Heart right ventricle (tissue), 16 donors: ENCODE data around the gene CEP120. TPM values are rescaled to one million over a fixed set of nuclear protein-coding genes. Genes with fewer than 3 reads are reported as not detected.
"Not testable (repeated sequence)": the region's sequence is repeated elsewhere in the genome, so short reads cannot be mapped to it uniquely, and the experiment has no call there.

Experiments used
- ATAC-seq, 8 donors: fragments of 200-7000 bp; cut with Tn5 transposase; one replicate each; pipeline ENCODE4 v1.9.1; 2020; ENCODE audit warnings: mild to moderate bottlenecking in 8 of 8, moderate library complexity in 8 of 8, moderate number of reproducible peaks in 1 of 8
- DNase-seq, 2 donors: peaks; one replicate each; pipeline ENCODE4 v3.0.0-alpha.2; 2020
- H3K27ac ChIP-seq, 10 donors: fragments of 200-600 bp; sonication (generic) in 2 of 10; one replicate each; pipeline versions ENCODE4 v1.5.0 to v1.8.0; 2020 to 2022; ENCODE audit warnings: mild to moderate bottlenecking in 3 of 10
- H3K27me3 ChIP-seq, 7 donors: fragments of 200-600 bp; one replicate each; pipeline ENCODE4 v1.8.0; 2021 to 2022; ENCODE audit warnings: mild to moderate bottlenecking in 2 of 7
- H3K36me3 ChIP-seq, 9 donors: fragments of 200-600 bp; sonication (generic) in 1 of 9; one replicate each; pipeline versions ENCODE4 v1.5.0 to v1.8.0; 2020 to 2022; ENCODE audit warnings: mild to moderate bottlenecking in 2 of 9
- H3K4me1 ChIP-seq, 9 donors: fragments of 200-600 bp; sonication (generic) in 1 of 9; one replicate each; pipeline versions ENCODE4 v1.5.0 to v1.8.0; 2020 to 2022; ENCODE audit warnings: mild to moderate bottlenecking in 4 of 9
- H3K4me3 ChIP-seq, 10 donors: fragments of 200-600 bp; sonication (generic) in 2 of 10; one replicate each; pipeline versions ENCODE4 v1.5.0 to v1.8.0; 2020 to 2022; ENCODE audit warnings: mild to moderate bottlenecking in 7 of 10, moderate library complexity in 2 of 10
- H3K9me3 ChIP-seq, 11 donors: fragments of 200-600 bp in 10 of 11; sonication (generic) in 2 of 11; one replicate each; pipeline versions ENCODE4 v1.5.0 to v1.8.0; 2013 to 2022; ENCODE audit warnings: mild to moderate bottlenecking in 2 of 11, control low read depth in 1 of 11, moderate library complexity in 1 of 11
- WGBS, 2 donors: extraction: QIAGEN DNeasy Blood & Tissue Kit; methylation state at CpG; one replicate each; pipeline ENCODE4 v1.1.7; 2013; ENCODE audit warnings: inconsistent platforms in 1 of 2; 5-methylcytosine and 5-hydroxymethylcytosine counted together
- intact Hi-C, 10 donors: fragments of 100-400 bp; cut with DNase I; formaldehyde crosslinking; loops; one replicate each; pipeline versions ENCODE4 v1.11.1 to v1.14.2; 2022
- polyA plus RNA-seq, 2 donors: library from polyadenylated mRNA; stranded (reverse); fragments of 200-250 nt; gene quantifications; one replicate each; pipeline ENCODE4 v1.2.3, GENCODE V29; 2013
- total RNA-seq, 10 donors: library from RNA; stranded (reverse); fragmentation: NEBNext Ultra II Directional in 3 of 10; extraction: Animal tissue kit (Norgen Biotek cat#: 25700) in 3 of 10; gene quantifications; one replicate each; pipeline versions ENCODE4 v1.2.1 to v1.2.4, GENCODE V29; 2021 to 2023
- TF ChIP-seq, protein P1 (sequence below), 9 donors: fragments of 200-600 bp; sonication (generic) in 2 of 9; IDR thresholded peaks; one replicate each; pipeline versions ENCODE4 v1.5.0 to v1.8.0; 2021 to 2022; ENCODE audit warnings: antibody characterized with exemption in 9 of 9, mild to moderate bottlenecking in 5 of 9, moderate library complexity in 1 of 9
- donor health status: Arrhythmogenic right ventricular cardiomyopathy.
- donor health status: ischemic (EF 13 %, LVEDD 7.1; RV severe dilation, severe dysfunction).
- donor health status: healthy with polysubstance abuse.
- donor health status: DM: no; HTN: yes; CAD: no.
- donor health status: DM: no; HTN: no; CAD: no.
- donor health status: ischemic (EF 25% LVEDD 6.9; RV normal size, moderate dysfunction).
- donor health status: ischemic (EF 25% LVEDD 5.7; RV mildly dilated, moderate dysfunction).
- donor health status: healthy.
- donor health status: DM: yes; HTN: yes; CAD: no.
- donor health status: Ischemic cardiomyopathy.
- donor health status: ischemic (EF 35%, LVEDD 5.7; RV mildly dilated, moderate dysfunction).
- donor health status: nonischemic (EF 11% LVEDD 7.7; RV severe dilation, severe dysfunction).
- donor health status: DM: yes; HTN: yes; CAD: no.
- donor health status: PGD.
- donor health status: ischemic (EF 29% LVEDD 5.4; RV normal size, mild dysfunction).
- donor health status: nonischemic (EF 23%, LVEDD 6.1; RV moderate dilation, normal function).

The CEP120 gene
- total and polyA plus RNA-seq, 12 donors, result 3.4 to 14.9 (median 10.8) TPM

DNA sequence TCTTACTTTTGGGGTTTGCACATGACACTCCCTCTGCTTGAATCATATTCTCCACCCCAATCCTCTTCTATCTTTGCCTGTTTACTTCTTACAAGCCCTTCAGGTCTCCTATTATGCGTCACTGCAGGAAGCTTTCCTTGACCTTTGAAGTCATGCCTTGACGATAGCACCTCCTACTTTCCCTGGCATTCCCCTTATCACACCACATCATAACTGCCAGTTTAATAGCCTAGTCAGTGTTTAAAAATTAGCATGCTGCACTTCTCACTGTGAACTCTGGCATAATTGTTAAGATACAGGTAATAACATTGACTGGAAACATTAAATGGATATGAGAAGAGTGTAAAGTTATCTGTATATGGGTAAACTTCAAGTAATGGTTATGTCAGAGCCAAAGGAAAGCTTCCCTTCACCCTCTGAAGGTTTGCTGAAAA is 37.1 kb upstream of the CEP120 start:
- no peak overlapping the region for H3K27ac ChIP-seq
- 46 to 55% methylated on average over 2 of the region's 2 CpGs for WGBS, 2 donors
- TF ChIP-seq, protein P1, sequence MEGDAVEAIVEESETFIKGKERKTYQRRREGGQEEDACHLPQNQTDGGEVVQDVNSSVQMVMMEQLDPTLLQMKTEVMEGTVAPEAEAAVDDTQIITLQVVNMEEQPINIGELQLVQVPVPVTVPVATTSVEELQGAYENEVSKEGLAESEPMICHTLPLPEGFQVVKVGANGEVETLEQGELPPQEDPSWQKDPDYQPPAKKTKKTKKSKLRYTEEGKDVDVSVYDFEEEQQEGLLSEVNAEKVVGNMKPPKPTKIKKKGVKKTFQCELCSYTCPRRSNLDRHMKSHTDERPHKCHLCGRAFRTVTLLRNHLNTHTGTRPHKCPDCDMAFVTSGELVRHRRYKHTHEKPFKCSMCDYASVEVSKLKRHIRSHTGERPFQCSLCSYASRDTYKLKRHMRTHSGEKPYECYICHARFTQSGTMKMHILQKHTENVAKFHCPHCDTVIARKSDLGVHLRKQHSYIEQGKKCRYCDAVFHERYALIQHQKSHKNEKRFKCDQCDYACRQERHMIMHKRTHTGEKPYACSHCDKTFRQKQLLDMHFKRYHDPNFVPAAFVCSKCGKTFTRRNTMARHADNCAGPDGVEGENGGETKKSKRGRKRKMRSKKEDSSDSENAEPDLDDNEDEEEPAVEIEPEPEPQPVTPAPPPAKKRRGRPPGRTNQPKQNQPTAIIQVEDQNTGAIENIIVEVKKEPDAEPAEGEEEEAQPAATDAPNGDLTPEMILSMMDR (IDR thresholded peaks at IDR 0.05), result no peak
- peaks cover 0 to 3% (median 0%) of the 10 kb centered on the region in 11 donors for H3K9me3 ChIP-seq
- H3K27me3 ChIP-seq, result no peaks in the 10 kb centered on the region
- intact Hi-C loops, result no loop called here
- peak in 1 of 8 donors; percentile 16 for ATAC-seq
- no peak for DNase-seq
- H3K4me3 ChIP-seq, result no peak overlapping the region
- no peaks in the 10 kb centered on the region for H3K36me3 ChIP-seq
- peaks cover 0 to 7% (median 0%) of the 10 kb centered on the region in 9 donors for H3K4me1 ChIP-seq

- ATAC-seq, H3K27ac ChIP-seq, H3K9me3 ChIP-seq, H3K27me3 ChIP-seq, H3K36me3 ChIP-seq, H3K4me3 ChIP-seq, DNase-seq, intact Hi-C loops: not testable (repeated sequence)
- 86 to 88% methylated on average over 4 of the region's 4 CpGs for WGBS, 2 donors
- H3K4me1 ChIP-seq, result peaks cover 0 to 11% (median 0%) of the 10 kb centered on the region in 9 donors
These were observed 35.8 kb upstream of the CEP120 start for GRCh38 chr5:123458994-123459393.

GRCh38 chr5:123456242-123456641 is 33.0 kb upstream of the CEP120 start:
- Histone ChIP-seq H3K4me3 (no peak overlapping the region), H3K27me3 (no peaks in the 10 kb centered on the region), H3K9me3 (peaks cover 0 to 3% (median 0%) of the 10 kb centered on the region in 11 donors), H3K27ac (no peak overlapping the region), H3K36me3 (no peaks in the 10 kb centered on the region), H3K4me1 (peaks cover 0 to 15% (median 0%) of the 10 kb centered on the region in 9 donors)
- 67 to 89% methylated on average over 1 of the region's 1 CpG for WGBS, 2 donors
- DNase-seq (no peak), ATAC-seq (no peak)
- intact Hi-C loops, result no loop called here
- TF ChIP-seq, protein P1 (IDR thresholded peaks at IDR 0.05), result no peak

DNA sequence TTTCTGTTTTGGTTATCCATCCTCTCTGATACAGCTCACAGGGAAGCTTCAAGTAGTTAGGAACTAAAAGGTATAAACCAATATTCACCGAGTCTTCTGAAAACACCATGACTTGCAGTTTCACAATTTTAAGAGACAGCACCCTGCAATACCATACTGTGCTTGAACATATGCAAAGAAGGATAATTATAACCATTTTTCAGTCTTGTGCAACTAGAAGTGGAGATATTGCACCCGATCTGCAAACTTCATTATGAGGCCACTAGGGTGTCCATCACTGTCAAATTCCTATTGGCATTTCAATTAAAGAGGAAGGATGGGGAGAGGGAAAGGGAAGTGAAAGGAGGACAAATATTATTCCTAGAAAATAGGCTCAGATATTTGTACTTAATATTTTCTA is 32.4 kb upstream of the CEP120 start:
- DNase-seq (no peak), ATAC-seq (no peak)
- Histone ChIP-seq H3K4me1 (peaks cover 0 to 18% (median 0%) of the 10 kb centered on the region in 9 donors), H3K27me3 (no peaks in the 10 kb centered on the region), H3K4me3 (no peak overlapping the region), H3K9me3 (peaks cover 0 to 3% (median 0%) of the 10 kb centered on the region in 11 donors), H3K36me3 (no peaks in the 10 kb centered on the region), H3K27ac (no peak overlapping the region)
- 70 to 82% methylated on average over 2 of the region's 2 CpGs for WGBS, 2 donors
- TF ChIP-seq, protein P1 (IDR thresholded peaks at IDR 0.05), result no peak
- intact Hi-C loops, result no loop called here

DNA sequence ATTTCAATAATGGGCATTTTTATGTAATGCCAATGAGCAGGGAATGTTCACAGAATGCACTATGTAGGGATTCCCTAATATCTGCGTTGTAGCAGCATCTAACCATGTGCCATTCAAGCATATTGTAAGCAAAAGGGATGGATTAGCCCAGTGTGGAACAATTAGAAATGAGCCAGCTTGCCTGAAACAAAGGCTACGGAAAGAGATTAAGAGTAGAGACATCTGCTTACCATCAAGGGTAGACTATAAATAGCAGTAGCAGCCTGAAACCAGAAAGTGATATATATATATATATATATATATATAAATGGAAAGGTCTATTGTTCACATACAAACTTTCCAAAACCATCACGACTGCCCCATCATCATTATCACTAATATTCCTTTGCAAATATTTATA is 31.9 kb upstream of the CEP120 start:
- ATAC-seq (peak in 1 of 8 donors; percentile 60), DNase-seq (no peak)
- peaks cover 0 to 3% (median 0%) of the 10 kb centered on the region in 11 donors for H3K9me3 ChIP-seq
- 25 to 37% methylated on average over 3 of the region's 3 CpGs for WGBS, 2 donors
- no peak overlapping the region for H3K4me3 ChIP-seq
- TF ChIP-seq, protein P1 (IDR thresholded peaks at IDR 0.05), result no peak
- intact Hi-C loops, result no loop called here
- H3K4me1 ChIP-seq, result peaks cover 0 to 24% (median 0%) of the 10 kb centered on the region in 9 donors
- H3K27ac ChIP-seq, result no peak overlapping the region
- no peaks in the 10 kb centered on the region for H3K27me3 ChIP-seq
- no peaks in the 10 kb centered on the region for H3K36me3 ChIP-seq
